Uterus (tissue), 2 donors: Measurements from ENCODE around the gene ACTL10.

Experiments
- POLR2A ChIP-seq, 2 donors: fragments of 450-650 bp; IDR thresholded peaks; one replicate each; pipeline ENCODE4 v1.6.1; 2016; ENCODE audit warnings: antibody characterized with exemption in 2 of 2, mild to moderate bottlenecking in 1 of 2, moderate library complexity in 1 of 2
- TF ChIP-seq, protein P1 (sequence below), 4 experiments: fragments of 200-600 bp in 2 of 4; fragments of 450-650 bp in 2 of 4; sonication (generic) in 2 of 4; IDR thresholded peaks; one replicate each; pipeline ENCODE4 v1.5.1; 2016 to 2019; ENCODE audit warnings: antibody characterized with exemption in 4 of 4, mild to moderate bottlenecking in 2 of 4, moderate library complexity in 1 of 4

DNA sequence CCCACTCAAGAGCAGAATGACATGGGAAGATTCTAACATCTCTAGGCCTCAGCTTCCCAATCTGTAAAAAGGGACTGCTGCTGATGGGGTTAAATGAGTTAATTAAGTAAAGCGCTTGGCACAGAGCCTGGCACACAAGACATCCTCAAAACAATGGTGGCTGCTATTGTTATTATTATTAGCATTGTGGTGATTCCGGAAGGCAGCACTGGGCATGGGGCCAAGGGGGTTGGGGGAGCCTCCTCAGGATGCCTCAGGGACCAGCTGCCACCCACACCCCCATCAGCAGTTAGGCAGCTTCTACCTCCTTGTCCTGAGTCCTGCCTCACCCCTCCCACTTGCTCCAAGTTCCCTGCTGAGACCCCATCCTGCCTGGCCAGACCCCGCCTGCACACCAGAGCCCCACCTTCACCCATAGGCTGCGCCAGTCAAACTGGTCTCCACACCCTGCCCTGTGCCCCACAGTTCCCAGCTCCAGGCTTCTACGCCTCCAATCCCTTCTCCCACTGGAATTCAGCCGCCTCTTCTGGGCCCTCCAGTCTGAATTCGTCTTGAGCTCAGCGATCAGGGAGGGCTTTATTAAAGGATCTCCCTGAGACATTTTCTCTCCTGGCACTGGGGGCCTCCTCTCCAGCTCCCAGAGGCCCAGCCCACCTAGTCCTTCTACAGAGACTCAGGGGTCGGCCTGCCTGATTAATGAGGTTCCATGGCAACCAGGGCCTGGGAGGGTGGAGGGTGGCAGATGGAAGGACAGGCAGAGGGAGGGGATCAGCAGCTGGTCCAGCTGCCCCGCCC lies 18.0 kb downstream of the ACTL10 start:
- TF ChIP-seq, protein P1, sequence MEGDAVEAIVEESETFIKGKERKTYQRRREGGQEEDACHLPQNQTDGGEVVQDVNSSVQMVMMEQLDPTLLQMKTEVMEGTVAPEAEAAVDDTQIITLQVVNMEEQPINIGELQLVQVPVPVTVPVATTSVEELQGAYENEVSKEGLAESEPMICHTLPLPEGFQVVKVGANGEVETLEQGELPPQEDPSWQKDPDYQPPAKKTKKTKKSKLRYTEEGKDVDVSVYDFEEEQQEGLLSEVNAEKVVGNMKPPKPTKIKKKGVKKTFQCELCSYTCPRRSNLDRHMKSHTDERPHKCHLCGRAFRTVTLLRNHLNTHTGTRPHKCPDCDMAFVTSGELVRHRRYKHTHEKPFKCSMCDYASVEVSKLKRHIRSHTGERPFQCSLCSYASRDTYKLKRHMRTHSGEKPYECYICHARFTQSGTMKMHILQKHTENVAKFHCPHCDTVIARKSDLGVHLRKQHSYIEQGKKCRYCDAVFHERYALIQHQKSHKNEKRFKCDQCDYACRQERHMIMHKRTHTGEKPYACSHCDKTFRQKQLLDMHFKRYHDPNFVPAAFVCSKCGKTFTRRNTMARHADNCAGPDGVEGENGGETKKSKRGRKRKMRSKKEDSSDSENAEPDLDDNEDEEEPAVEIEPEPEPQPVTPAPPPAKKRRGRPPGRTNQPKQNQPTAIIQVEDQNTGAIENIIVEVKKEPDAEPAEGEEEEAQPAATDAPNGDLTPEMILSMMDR (IDR thresholded peaks at IDR 0.05) = no peak
- no peak for TF ChIP-seq POLR2A (IDR thresholded peaks at IDR 0.05)
